GM10266 (cell line): ENCODE measurements around the gene CAMKV.
A peak's percentile ranks its signal among the peaks of the same experiment; 100 is the strongest.
"Not testable (repeated sequence)": the region's sequence is repeated elsewhere in the genome, so short reads cannot be mapped to it uniquely, and the experiment has no call there.

ENCODE experiments used
- DNase-seq: peaks from one replicate; pipeline ENCODE4 v3.0.0; 2012; ENCODE audit errors: extremely low spot score
- TF ChIP-seq, protein P1 (sequence below): IDR thresholded peaks from 2 replicates; pipeline ENCODE4 v1.5.1; 2012; ENCODE audit warnings: mild to moderate bottlenecking, low read depth; ENCODE audit not compliant: control insufficient read depth, insufficient read depth; ENCODE audit errors: missing control alignments

CAMKV gene

DNA sequence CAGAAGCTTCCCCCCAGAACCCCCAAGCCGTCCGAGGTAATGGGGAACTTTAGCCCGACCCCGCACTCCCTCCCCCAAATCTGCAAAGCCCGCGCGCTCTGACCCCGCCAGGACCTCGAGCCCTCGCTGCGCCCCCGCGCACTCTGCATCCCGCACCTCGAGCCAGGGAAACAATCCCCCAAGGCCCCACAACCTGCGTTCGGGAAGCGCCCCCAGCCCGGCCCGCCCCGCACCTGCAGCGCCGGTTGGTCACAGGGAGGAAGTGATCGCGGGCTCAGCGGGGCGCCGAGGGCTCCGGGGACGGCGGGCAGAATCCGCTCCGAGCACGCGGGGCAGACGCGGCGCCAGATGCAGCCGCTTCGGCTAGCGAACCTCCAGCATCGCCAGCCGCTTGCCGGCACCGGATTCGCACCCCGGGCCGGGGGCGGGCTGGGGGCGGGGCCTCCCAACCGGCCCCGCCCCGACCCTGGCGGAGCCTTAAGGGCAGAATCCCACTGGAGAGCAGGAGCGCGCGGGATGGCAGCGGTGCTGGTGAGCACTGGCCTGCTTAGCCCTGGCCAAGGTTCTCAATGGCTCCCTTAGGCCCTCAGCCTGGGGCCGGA is at the start of gene CAMKV:
CAMKV (minus strand) TSS at position 382 of the 602 bp plus-strand sequence. CDS start 7,518 bp downstream, outside the sequence.
- TF ChIP-seq, protein P1, sequence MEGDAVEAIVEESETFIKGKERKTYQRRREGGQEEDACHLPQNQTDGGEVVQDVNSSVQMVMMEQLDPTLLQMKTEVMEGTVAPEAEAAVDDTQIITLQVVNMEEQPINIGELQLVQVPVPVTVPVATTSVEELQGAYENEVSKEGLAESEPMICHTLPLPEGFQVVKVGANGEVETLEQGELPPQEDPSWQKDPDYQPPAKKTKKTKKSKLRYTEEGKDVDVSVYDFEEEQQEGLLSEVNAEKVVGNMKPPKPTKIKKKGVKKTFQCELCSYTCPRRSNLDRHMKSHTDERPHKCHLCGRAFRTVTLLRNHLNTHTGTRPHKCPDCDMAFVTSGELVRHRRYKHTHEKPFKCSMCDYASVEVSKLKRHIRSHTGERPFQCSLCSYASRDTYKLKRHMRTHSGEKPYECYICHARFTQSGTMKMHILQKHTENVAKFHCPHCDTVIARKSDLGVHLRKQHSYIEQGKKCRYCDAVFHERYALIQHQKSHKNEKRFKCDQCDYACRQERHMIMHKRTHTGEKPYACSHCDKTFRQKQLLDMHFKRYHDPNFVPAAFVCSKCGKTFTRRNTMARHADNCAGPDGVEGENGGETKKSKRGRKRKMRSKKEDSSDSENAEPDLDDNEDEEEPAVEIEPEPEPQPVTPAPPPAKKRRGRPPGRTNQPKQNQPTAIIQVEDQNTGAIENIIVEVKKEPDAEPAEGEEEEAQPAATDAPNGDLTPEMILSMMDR = no peak
- peak; percentile 44 for DNase-seq

GRCh38 chr3:49917806-49918590 is 48.3 kb upstream of the CAMKV start:
- DNase-seq = not testable (repeated sequence)

DNA sequence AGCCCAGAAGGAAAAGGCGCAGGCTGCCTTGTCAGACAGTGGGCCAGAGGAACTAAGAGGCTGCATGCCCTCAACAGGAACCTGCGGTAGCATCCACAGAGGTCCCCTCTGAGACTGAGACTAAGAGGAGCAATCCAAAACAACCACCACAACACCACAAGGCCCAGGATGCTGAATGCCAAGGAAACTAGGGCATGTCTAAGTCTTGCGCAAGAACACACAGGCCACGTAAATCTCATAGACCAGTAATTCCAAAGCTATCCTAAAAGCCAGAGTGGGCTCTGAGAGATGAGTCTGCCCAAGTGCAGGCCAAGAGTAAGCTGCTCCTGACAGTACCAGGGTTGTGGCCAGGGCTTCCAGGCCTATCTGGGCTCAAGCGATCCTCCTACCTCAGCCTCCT is 47.0 kb upstream of the CAMKV start:
- DNase-seq = no peak
- TF ChIP-seq, protein P1 = no peak

GRCh38 chr3:49914906-49915305 is 45.2 kb upstream of the CAMKV start:
- no peak for DNase-seq
- TF ChIP-seq, protein P1 = no peak

- no peak for DNase-seq
- TF ChIP-seq, protein P1 = no peak
These were observed 43.2 kb upstream of the CAMKV start for GRCh38 chr3:49912881-49913281.

- no peak for DNase-seq
- TF ChIP-seq, protein P1 = no peak
These were observed 41.9 kb upstream of the CAMKV start for GRCh38 chr3:49911611-49912010.

- no peak for DNase-seq
- TF ChIP-seq, protein P1 = no peak
These were observed 41.4 kb upstream of the CAMKV start for GRCh38 chr3:49911124-49911420.
